ENCODE results near the gene SINHCAF. TPM values are rescaled to one million over a fixed set of nuclear protein-coding genes. Genes with fewer than 3 reads are reported as not detected.

The SINHCAF gene
- total RNA-seq, 1 experiment from 2014 or later = 497 TPM

- Histone ChIP-seq H3T11ph (ENCODE audit: low read length) (no peak overlapping the region), H2AK5ac (ENCODE audit: insufficient read length, low read length) (no peak overlapping the region), H4K8ac (replicated peaks; ENCODE audit: insufficient read length, low read depth, low read length) (no peak overlapping the region), H3K14ac (ENCODE audit: insufficient read depth, low read length) (no peak overlapping the region), H2BK15ac (ENCODE audit: low read depth, low read length) (no peak overlapping the region), H3K4me2 (ENCODE audit: insufficient read depth, insufficient read length, low read length) (no peak overlapping the region), H3K23ac (ENCODE audit: insufficient read length, low read depth, low read length) (no peak overlapping the region), H3K9ac (ENCODE audit: extremely low read depth, insufficient read length, low read length) (no peak overlapping the region), H3K79me1 (ENCODE audit: insufficient read depth, low read depth, low read length, poor library complexity, severe bottlenecking) (no peaks in the 10 kb centered on the region), H2BK20ac (ENCODE audit: low read depth, low read length, poor library complexity, severe bottlenecking) (no peak overlapping the region), H2BK5ac (ENCODE audit: insufficient read length, low read length) (no peak overlapping the region), H3K56ac (ENCODE audit: insufficient read length, low read depth, low read length) (no peak overlapping the region), H2BK12ac (ENCODE audit: insufficient read length, low read depth, low read length) (no peak overlapping the region), H4K5ac (ENCODE audit: insufficient read length, low read depth, low read length) (no peak overlapping the region), H3K27me3 (ENCODE audit: insufficient read depth, low read length) (no peaks in the 10 kb centered on the region), H3K27ac (ENCODE audit: insufficient read length, low read depth, low read length) (no peak overlapping the region), H4K20me1 (ENCODE audit: control insufficient read depth, insufficient read depth, insufficient read length) (no peaks in the 10 kb centered on the region), H3K23me2 (ENCODE audit: insufficient read length, low read depth, low read length, poor library complexity, severe bottlenecking) (no peaks in the 10 kb centered on the region), H2AFZ (ENCODE audit: low read length) (no peak overlapping the region), H3K4ac (ENCODE audit: low read depth, low read length) (no peak overlapping the region), H2BK120ac (ENCODE audit: low read depth, low read length, poor library complexity, severe bottlenecking) (no peak overlapping the region), H4K91ac (ENCODE audit: insufficient read length, low read depth, low read length) (no peak overlapping the region), H3K4me1 (ENCODE audit: insufficient read depth, low read length) (no peaks in the 10 kb centered on the region), H3K79me2 (ENCODE audit: insufficient read depth, low read length) (no peaks in the 10 kb centered on the region), H3K9me3 (ENCODE audit: control insufficient read depth, low read depth, low read length) (no peaks in the 10 kb centered on the region), H3K18ac (ENCODE audit: insufficient read length, low read depth, low read length) (no peak overlapping the region)
- peaks cover 18 to 22% of the 10 kb centered on the region in 2 experiments for H3K4me1 Mint-ChIP-seq
- WGBS (ENCODE audit: extremely low coverage, insufficient read length, low lambda C conversion rate) = no CpG with 5 or more reads among the region's 2 CpGs
- H3K9me3 Mint-ChIP-seq = no peaks in the 10 kb centered on the region
- no peak for TF ChIP-seq CTCF (conservative IDR thresholded peaks at IDR 0.05)
- H3K4me3 Mint-ChIP-seq = no peak overlapping the region
- H3K36me3 Mint-ChIP-seq (ENCODE audit: insufficient read depth in 1 of 3, low read depth in 3 of 3) = peaks cover 20 to 43% (median 40%) of the 10 kb centered on the region in 3 experiments
- H3K27ac Mint-ChIP-seq = peak overlapping the region in 1 of 3 experiments; percentile 69; a peak in 1 of 7 replicates
- no peaks in the 10 kb centered on the region for H3K27me3 Mint-ChIP-seq (ENCODE audit: low read depth)
- DNase-seq = no peak
Observed at GRCh38 chr12:31275491-31275890, 50.5 kb downstream of the SINHCAF start.

All from H9 (cell line).